ENCODE measurements around the gene ZBTB16. TPM values are rescaled to one million over a fixed set of nuclear protein-coding genes. Genes with fewer than 3 reads are reported as not detected.

Gene ZBTB16
- total RNA-seq, 1 experiment from 2014 or later = 0.21 TPM

- CTCF ChIA-PET = no interaction called here
- peaks cover 20% of the 10 kb centered on the region for H3K27me3 ChIP-seq (ENCODE audit: control insufficient read depth, insufficient read depth, low read length)
- in situ Hi-C loops (cut with HindIII; ENCODE audit: low pct_unique_long_range_greater_than_20kb, low sequenced_read_pairs) = no loop called here
- no peak overlapping the region for H3K27ac ChIP-seq (ENCODE audit: low read length)
- no TSS peak for BruUV-seq (replicated peaks)
- no peaks in the 10 kb centered on the region for H3K36me3 ChIP-seq (ENCODE audit: control insufficient read depth, insufficient read depth, low read length)
- POLR2A ChIA-PET = no interaction called here
- DNase-seq (ENCODE audit: low read depth, low spot score) (no peak), ATAC-seq (no peak)
- intact Hi-C loops (cut with micrococcal nuclease; ENCODE audit: unreplicated experiment) = no loop called here
- H3K4me1 ChIP-seq (ENCODE audit: control insufficient read depth, insufficient read depth, low read length) = no peaks in the 10 kb centered on the region
- H3K4me3 ChIP-seq (ENCODE audit: low read depth in 2 of 2, low read length in 2 of 2) = no peak overlapping the region
- TF ChIP-seq POLR2AphosphoS5 (IDR thresholded peaks at IDR 0.05; ENCODE audit: low read depth, low read length) = no peak
- no peak for TF ChIP-seq REST (IDR thresholded peaks at IDR 0.05; ENCODE audit: insufficient read depth in 1 of 2, low read depth in 2 of 2, low read length in 1 of 2)
- TF ChIP-seq TCF7L2 (IDR thresholded peaks at IDR 0.05; ENCODE audit: low read depth, low read length) = no peak
- no peak for TF ChIP-seq CTCF (IDR thresholded peaks at IDR 0.05)
- TF ChIP-seq SIN3A (IDR thresholded peaks at IDR 0.05; ENCODE audit: borderline replicate concordance, insufficient read depth, low read depth, low read length) = no peak
- H3K9me3 ChIP-seq (ENCODE audit: control insufficient read depth, insufficient read depth, low read depth, low read length) = no peaks in the 10 kb centered on the region
Observed at GRCh38 chr11:114150671-114151070, 91.2 kb downstream of the ZBTB16 start.

- intact Hi-C loops (cut with micrococcal nuclease; ENCODE audit: unreplicated experiment) = no loop called here
- H3K36me3 ChIP-seq (ENCODE audit: control insufficient read depth, insufficient read depth, low read length) = no peaks in the 10 kb centered on the region
- CTCF ChIA-PET = no interaction called here
- DNase-seq (ENCODE audit: low read depth, low spot score) (no peak), ATAC-seq (no peak)
- in situ Hi-C loops (cut with HindIII; ENCODE audit: low pct_unique_long_range_greater_than_20kb, low sequenced_read_pairs) = no loop called here
- TF ChIP-seq POLR2AphosphoS5 (IDR thresholded peaks at IDR 0.05; ENCODE audit: low read depth, low read length) (no peak), TCF7L2 (IDR thresholded peaks at IDR 0.05; ENCODE audit: low read depth, low read length) (no peak), REST (IDR thresholded peaks at IDR 0.05; ENCODE audit: insufficient read depth in 1 of 2, low read depth in 2 of 2, low read length in 1 of 2) (no peak), CTCF (IDR thresholded peaks at IDR 0.05) (no peak), SIN3A (IDR thresholded peaks at IDR 0.05; ENCODE audit: borderline replicate concordance, insufficient read depth, low read depth, low read length) (no peak)
- H3K9me3 ChIP-seq (ENCODE audit: control insufficient read depth, insufficient read depth, low read depth, low read length) = no peaks in the 10 kb centered on the region
- no TSS peak for BruUV-seq (replicated peaks)
- H3K27ac ChIP-seq (ENCODE audit: low read length) = no peak overlapping the region
- POLR2A ChIA-PET = no interaction called here
- H3K4me1 ChIP-seq (ENCODE audit: control insufficient read depth, insufficient read depth, low read length) = no peaks in the 10 kb centered on the region
- H3K27me3 ChIP-seq (ENCODE audit: control insufficient read depth, insufficient read depth, low read length) = peaks cover 20% of the 10 kb centered on the region
- no peak overlapping the region for H3K4me3 ChIP-seq (ENCODE audit: low read depth in 2 of 2, low read length in 2 of 2)
Observed at GRCh38 chr11:114151631-114152030, 92.1 kb downstream of the ZBTB16 start.

Measured in Panc1 (cell line).